Mucosa of descending colon (tissue), 3 donors: ENCODE results near the gene RAB11B. TPM values are rescaled to one million over a fixed set of nuclear protein-coding genes. Genes with fewer than 3 reads are reported as not detected.

Experiments used
- ATAC-seq: fragments of 200-7000 bp; cut with Tn5 transposase; one replicate; pipeline ENCODE4 v1.9.1; 2020; ENCODE audit warnings: mild to moderate bottlenecking, moderate library complexity
- DNase-seq, 3 donors: peaks; one replicate each; pipeline ENCODE4 v3.0.0-alpha.2; 2020
- H3K36me3 ChIP-seq: fragments of 200-600 bp; one replicate; pipeline ENCODE4 v1.8.0; 2021; ENCODE audit warnings: low read depth, mild to moderate bottlenecking
- H3K4me1 ChIP-seq: fragments of 200-600 bp; one replicate; pipeline ENCODE4 v1.8.0; 2021; ENCODE audit warnings: low read depth, mild to moderate bottlenecking
- H3K4me3 ChIP-seq: fragments of 200-600 bp; one replicate; pipeline ENCODE4 v1.8.0; 2021; ENCODE audit warnings: mild to moderate bottlenecking
- H3K9me3 ChIP-seq: fragments of 200-600 bp; one replicate; pipeline ENCODE4 v1.8.0; 2021; ENCODE audit warnings: mild to moderate bottlenecking
- CTCF ChIP-seq: fragments of 200-600 bp; IDR thresholded peaks from one replicate; pipeline ENCODE4 v1.8.0; 2022; ENCODE audit warnings: antibody characterized with exemption, mild to moderate bottlenecking
- intact Hi-C, 2 donors: fragments of 100-400 bp; cut with DNase I in 1 of 2; cut with micrococcal nuclease in 1 of 2; formaldehyde crosslinking; loops; one replicate each; pipeline versions ENCODE4 v1.11.0 to v1.11.1; 2022; cut with DNase I, micrococcal nuclease
- total RNA-seq, 3 donors: library from RNA; stranded (reverse); fragmentation: NEBNext Ultra II Directional in 2 of 3; extraction: Animal tissue kit (Norgen Biotek cat#: 25700) in 2 of 3; gene quantifications; one replicate each; pipeline versions ENCODE4 v1.2.1 to v1.2.4, GENCODE V29; 2021 to 2023
- donor health status: DM: no; HTN: no; CAD: no; lungs with moderate emphysema.
- donor health status: DM: no; HTN: no; CAD: no.
- donor health status: DM: no; HTN: yes; CAD: no.

RAB11B gene
- total RNA-seq, 3 donors from 2014 or later, result 100 to 131 (median 103) TPM

- Histone ChIP-seq H3K4me3 (no peak overlapping the region), H3K36me3 (no peaks in the 10 kb centered on the region), H3K4me1 (peaks cover 16% of the 10 kb centered on the region), H3K9me3 (no peaks in the 10 kb centered on the region)
- intact Hi-C loops, result no loop called here
- DNase-seq (no peak), ATAC-seq (no peak)
- TF ChIP-seq CTCF, result no peak
Observed at GRCh38 chr19:8360196-8360595, 30.0 kb upstream of the RAB11B start.

GRCh38 chr19:8361921-8362793 is 28.0 kb upstream of the RAB11B start:
- peaks cover 16% of the 10 kb centered on the region for H3K4me1 ChIP-seq
- peak; percentile 91 for ATAC-seq
- TF ChIP-seq CTCF, result no peak
- intact Hi-C loops, result no loop called here
- no peaks in the 10 kb centered on the region for H3K9me3 ChIP-seq
- H3K36me3 ChIP-seq, result no peaks in the 10 kb centered on the region
- DNase-seq, result peak; percentile 89 to 92 (median 91)
- no peak overlapping the region for H3K4me3 ChIP-seq

GRCh38 chr19:8363803-8364771 is 26.1 kb upstream of the RAB11B start, which contains the start of gene ANGPTL4:
Gene ANGPTL4, plus strand, starts transcription at chr19:8364155. Its CDS starts 167 bp downstream, at chr19:8364322.
- Histone ChIP-seq H3K9me3 (no peaks in the 10 kb centered on the region), H3K36me3 (no peaks in the 10 kb centered on the region), H3K4me1 (peaks cover 20% of the 10 kb centered on the region), H3K4me3 (no peak within 1 kb of the TSS)
- peak; percentile 59 to 79 (median 75) for DNase-seq
- peak; percentile 78 for ATAC-seq
- TF ChIP-seq CTCF, result no peak
- intact Hi-C loops, result no loop called here

- no peak for ATAC-seq
- intact Hi-C loops, result no loop called here
- no peaks in the 10 kb centered on the region for H3K9me3 ChIP-seq
- peak in 1 of 3 donors; percentile 42 for DNase-seq
- peaks cover 20% of the 10 kb centered on the region for H3K4me1 ChIP-seq
- H3K4me3 ChIP-seq, result no peak overlapping the region
- TF ChIP-seq CTCF, result no peak
- H3K36me3 ChIP-seq, result no peaks in the 10 kb centered on the region
Observed at GRCh38 chr19:8366121-8366581, 24.0 kb upstream of the RAB11B start.

- Histone ChIP-seq H3K4me3 (no peak overlapping the region), H3K4me1 (peaks cover 20% of the 10 kb centered on the region), H3K9me3 (no peaks in the 10 kb centered on the region), H3K36me3 (no peaks in the 10 kb centered on the region)
- DNase-seq, result peak in 1 of 3 donors; percentile 50
- intact Hi-C loops, result no loop called here
- TF ChIP-seq CTCF, result no peak
- ATAC-seq, result no peak
Observed at GRCh38 chr19:8366961-8367326, 23.2 kb upstream of the RAB11B start.
